SK-N-MC (cell line): Measurements from ENCODE around the gene DNAJB14.
"Not testable (repeated sequence)": the region's sequence is repeated elsewhere in the genome, so short reads cannot be mapped to it uniquely, and the experiment has no call there.

Experiments
- DNase-seq: peaks from one replicate; pipeline ENCODE4 v3.0.0-alpha.2; 2011; ENCODE audit warnings: low read depth, low spot score
- H3K27ac ChIP-seq: fragments of 200-600 bp; sonication (generic); 2 replicates; pipeline ENCODE4 v1.5.1; 2016; ENCODE audit warnings: mixed run types
- H3K36me3 ChIP-seq: fragments of 200-600 bp; sonication (generic); 2 replicates; pipeline ENCODE4 v1.6.1; 2017; ENCODE audit warnings: antibody characterized with exemption, low read length, mixed read lengths; ENCODE audit not compliant: insufficient read depth
- H3K4me3 ChIP-seq: fragments of 200-600 bp; sonication (generic); 2 replicates; pipeline ENCODE4 v1.5.1; 2016
- H3K9ac ChIP-seq: fragments of 200-600 bp; sonication (generic); 2 replicates; pipeline ENCODE4 v1.8.0; 2017; ENCODE audit warnings: mixed run types, mixed read lengths; ENCODE audit not compliant: insufficient read length
- H3K9me3 ChIP-seq: fragments of 200-600 bp; sonication (generic); 2 replicates; pipeline ENCODE4 v1.6.1; 2017; ENCODE audit warnings: low read depth, mild to moderate bottlenecking, antibody characterized with exemption, low read length, moderate library complexity, mixed read lengths
- EZH2 ChIP-seq: fragments of 200-600 bp; sonication (generic); IDR thresholded peaks from one replicate; pipeline ENCODE4 v1.6.1; 2017; ENCODE audit warnings: antibody characterized with exemption
- FOXP2 ChIP-seq: optimal IDR thresholded peaks from 2 replicates; pipeline ENCODE3; 2011; ENCODE audit warnings: mild to moderate bottlenecking, moderate library complexity; ENCODE audit not compliant: insufficient read depth; ENCODE audit errors: extremely low read length, control extremely low read depth
- POLR2AphosphoS5 ChIP-seq: IDR thresholded peaks from 2 replicates; pipeline ENCODE4 v1.6.1; 2012; ENCODE audit warnings: mild to moderate bottlenecking, low read depth, low read length, borderline replicate concordance

Gene DNAJB14

DNA sequence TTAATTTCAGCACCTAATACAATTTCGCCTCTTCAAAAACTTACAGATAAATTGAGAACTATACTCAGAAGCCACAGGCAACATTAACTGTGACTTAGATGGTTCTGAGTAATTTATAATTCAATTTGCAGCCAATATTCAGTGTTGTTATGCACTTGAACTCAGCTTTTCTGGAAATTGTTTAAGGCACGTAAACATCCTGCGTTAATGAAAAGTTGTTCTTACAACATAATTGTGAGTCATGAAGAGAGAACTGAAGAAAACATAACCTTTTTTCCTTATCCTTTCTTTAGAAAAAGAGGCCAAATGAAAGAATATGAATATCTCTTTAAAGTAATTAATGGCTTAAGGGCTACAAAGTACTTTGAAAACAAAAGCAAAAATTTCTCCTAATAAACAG, 20.3 kb upstream of the DNAJB14 start:
- Histone ChIP-seq H3K27ac (no peak overlapping the region), H3K9me3 (no peaks in the 10 kb centered on the region), H3K4me3 (no peak overlapping the region), H3K36me3 (no peaks in the 10 kb centered on the region), H3K9ac (no peak overlapping the region)
- no peak for TF ChIP-seq FOXP2
- TF ChIP-seq EZH2, result no peak
- TF ChIP-seq POLR2AphosphoS5, result no peak
- DNase-seq, result no peak

- no peak for DNase-seq
- Histone ChIP-seq H3K4me3 (no peak overlapping the region), H3K27ac (no peak overlapping the region), H3K36me3 (no peaks in the 10 kb centered on the region), H3K9ac (no peak overlapping the region), H3K9me3 (no peaks in the 10 kb centered on the region)
- TF ChIP-seq POLR2AphosphoS5 (no peak), EZH2 (no peak), FOXP2 (no peak)
These were observed 19.4 kb upstream of the DNAJB14 start for GRCh38 chr4:99965674-99966350.

GRCh38 chr4:99965173-99965572, 18.8 kb upstream of the DNAJB14 start:
- no peak overlapping the region for H3K27ac ChIP-seq
- no peak overlapping the region for H3K4me3 ChIP-seq
- no peak for TF ChIP-seq FOXP2
- no peak for TF ChIP-seq EZH2
- no peak for TF ChIP-seq POLR2AphosphoS5
- no peaks in the 10 kb centered on the region for H3K36me3 ChIP-seq
- H3K9me3 ChIP-seq, result no peaks in the 10 kb centered on the region
- no peak overlapping the region for H3K9ac ChIP-seq
- no peak for DNase-seq

DNA sequence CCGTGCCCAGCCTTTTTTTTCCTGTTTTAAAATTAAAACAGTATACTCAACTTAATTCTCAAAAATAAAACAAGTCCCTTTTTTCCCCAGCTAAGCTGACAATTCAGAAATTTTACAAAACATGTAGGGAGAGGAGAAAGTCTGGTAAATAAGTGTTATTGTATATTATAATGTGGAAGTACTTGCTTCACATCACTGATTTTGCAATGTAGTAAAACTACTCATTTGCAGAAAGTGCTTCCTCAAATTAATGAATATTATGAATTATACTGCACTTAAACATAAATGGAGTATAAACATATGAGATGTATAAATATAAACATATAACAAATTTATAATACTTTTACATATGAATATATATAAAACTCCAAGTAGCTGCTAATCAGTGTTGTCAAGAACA, 15.3 kb upstream of the DNAJB14 start:
- no peak overlapping the region for H3K27ac ChIP-seq
- DNase-seq, result no peak
- H3K9me3 ChIP-seq, result no peaks in the 10 kb centered on the region
- H3K4me3 ChIP-seq, result no peak overlapping the region
- no peaks in the 10 kb centered on the region for H3K36me3 ChIP-seq
- H3K9ac ChIP-seq, result no peak overlapping the region
- TF ChIP-seq FOXP2, result no peak

- H3K36me3 ChIP-seq, result no peaks in the 10 kb centered on the region
- no peak overlapping the region for H3K9ac ChIP-seq
- no peak overlapping the region for H3K4me3 ChIP-seq
- peak overlapping the region; percentile 37; the same call in 1 of the 2 replicates for H3K27ac ChIP-seq
- no peak for TF ChIP-seq EZH2
- TF ChIP-seq POLR2AphosphoS5, result no peak
- TF ChIP-seq FOXP2, result no peak
- no peaks in the 10 kb centered on the region for H3K9me3 ChIP-seq
- DNase-seq, result no peak
These were observed 14.2 kb upstream of the DNAJB14 start for GRCh38 chr4:99960648-99961047.

DNA sequence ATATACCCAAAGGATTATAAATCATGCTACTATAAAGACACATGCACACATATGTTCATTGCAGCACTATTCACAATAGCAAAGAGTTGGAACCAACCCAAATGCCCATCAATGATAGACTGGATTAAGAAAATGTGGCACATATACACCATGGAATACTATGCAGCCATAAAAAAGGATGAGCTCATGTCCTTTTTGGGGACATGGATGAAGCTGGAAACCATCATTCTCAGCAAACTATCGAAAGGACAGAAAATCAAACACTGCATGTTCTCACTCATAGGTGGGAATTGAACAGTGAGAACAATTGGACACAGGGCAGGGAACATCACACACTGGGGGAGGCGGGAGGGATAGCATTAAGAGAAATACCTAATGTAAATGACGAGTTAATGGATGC, 11.8 kb upstream of the DNAJB14 start:
- H3K27ac ChIP-seq, H3K4me3 ChIP-seq, H3K9me3 ChIP-seq, H3K36me3 ChIP-seq, DNase-seq, H3K9ac ChIP-seq: not testable (repeated sequence)

DNA sequence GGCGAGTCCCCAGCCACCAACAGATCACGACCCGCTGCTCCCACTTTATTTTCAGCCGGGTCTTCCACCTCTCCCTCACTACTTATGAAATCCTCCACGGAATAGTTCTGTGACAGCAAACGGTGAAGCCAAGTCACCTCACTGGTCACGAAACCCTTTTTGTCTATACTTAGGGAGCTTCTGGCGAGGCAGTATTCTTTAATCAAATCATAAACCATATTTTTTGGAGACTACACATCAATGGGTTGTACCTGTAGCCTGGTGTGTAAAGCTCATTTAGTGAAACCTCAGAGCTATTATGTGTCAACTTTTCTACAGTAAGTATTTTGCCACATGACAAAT, 4.5 kb upstream of the DNAJB14 start:
- no peak for TF ChIP-seq FOXP2
- TF ChIP-seq POLR2AphosphoS5, result no peak
- no peak for TF ChIP-seq EZH2
- DNase-seq, result no peak
- Histone ChIP-seq H3K9ac (peak overlapping the region; percentile 87), H3K4me3 (peak overlapping the region; percentile 90), H3K27ac (peak overlapping the region; percentile 74; the same call in 1 of the 2 replicates), H3K9me3 (no peaks in the 10 kb centered on the region), H3K36me3 (peaks cover 27% of the 10 kb centered on the region)

DNA sequence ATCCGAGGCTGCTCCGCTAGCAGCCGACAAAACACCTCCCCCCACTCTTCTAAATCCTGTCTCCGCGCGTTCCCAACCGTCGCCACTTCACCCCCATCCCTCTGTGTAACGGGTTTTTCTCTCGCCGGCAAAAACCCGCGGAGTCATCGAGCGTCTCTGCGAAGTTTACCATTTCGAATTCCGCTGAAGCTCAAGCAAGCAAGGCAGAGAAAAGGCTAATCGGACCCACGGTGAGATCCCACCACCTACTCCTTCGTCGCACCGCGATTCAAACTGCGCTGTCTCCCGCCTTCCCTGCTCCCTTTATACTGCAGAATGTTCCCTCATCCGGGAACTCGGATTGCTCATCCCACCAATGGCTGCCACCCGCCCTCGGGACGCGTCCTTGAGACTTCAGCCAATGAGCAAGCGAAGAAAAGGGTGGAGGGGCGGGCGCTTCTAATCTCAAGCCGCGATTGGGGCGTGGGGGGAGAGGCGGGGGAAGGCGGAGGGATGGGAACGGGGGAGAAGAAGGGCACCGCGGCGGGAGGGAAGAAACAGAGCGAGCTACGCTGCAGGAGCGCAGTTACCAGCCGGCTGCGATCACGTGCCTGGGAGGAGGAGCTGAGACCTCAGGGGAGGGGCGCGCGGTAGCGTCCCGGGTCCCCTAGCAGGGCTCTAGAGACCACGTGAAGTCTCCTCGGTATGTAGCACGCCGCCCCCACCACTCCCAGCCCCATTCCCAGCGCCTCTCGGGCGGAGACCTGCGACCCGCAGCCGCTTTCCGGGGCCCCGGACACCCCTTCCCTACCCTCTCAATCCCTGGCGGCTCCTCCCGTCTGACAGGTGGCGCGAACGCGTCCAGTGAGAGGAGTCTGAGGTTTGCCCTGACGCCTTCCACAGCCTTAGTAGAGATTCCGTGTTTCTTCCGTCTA, 3.8 kb upstream of the DNAJB14 start, which contains the start of gene H2AZ1:
Gene H2AZ1 (minus strand): TSS at position 277 of the 914 bp plus-strand sequence. CDS start 105 bp downstream, at position 172.
- peak; percentile 95 for DNase-seq
- Histone ChIP-seq H3K36me3 (peaks cover 27% of the 10 kb centered on the region), H3K9me3 (no peaks in the 10 kb centered on the region), H3K27ac (peak within 1 kb of the TSS; percentile 99), H3K9ac (peak within 1 kb of the TSS; percentile 99), H3K4me3 (peak within 1 kb of the TSS; percentile 98)
- TF ChIP-seq EZH2, result no peak
- TF ChIP-seq POLR2AphosphoS5, result peak; percentile 99
